HG03064 (cell line): ENCODE measurements around the gene CACNA1C.
"Not testable (repeated sequence)": the region's sequence is repeated elsewhere in the genome, so short reads cannot be mapped to it uniquely, and the experiment has no call there.

ENCODE experiments used
- ATAC-seq: cut with Tn5 transposase; IDR thresholded peaks from one replicate; pipeline ENCODE4 v1.9.1; 2021; ENCODE audit warnings: low read depth; ENCODE audit not compliant: unreplicated experiment

CACNA1C gene

DNA sequence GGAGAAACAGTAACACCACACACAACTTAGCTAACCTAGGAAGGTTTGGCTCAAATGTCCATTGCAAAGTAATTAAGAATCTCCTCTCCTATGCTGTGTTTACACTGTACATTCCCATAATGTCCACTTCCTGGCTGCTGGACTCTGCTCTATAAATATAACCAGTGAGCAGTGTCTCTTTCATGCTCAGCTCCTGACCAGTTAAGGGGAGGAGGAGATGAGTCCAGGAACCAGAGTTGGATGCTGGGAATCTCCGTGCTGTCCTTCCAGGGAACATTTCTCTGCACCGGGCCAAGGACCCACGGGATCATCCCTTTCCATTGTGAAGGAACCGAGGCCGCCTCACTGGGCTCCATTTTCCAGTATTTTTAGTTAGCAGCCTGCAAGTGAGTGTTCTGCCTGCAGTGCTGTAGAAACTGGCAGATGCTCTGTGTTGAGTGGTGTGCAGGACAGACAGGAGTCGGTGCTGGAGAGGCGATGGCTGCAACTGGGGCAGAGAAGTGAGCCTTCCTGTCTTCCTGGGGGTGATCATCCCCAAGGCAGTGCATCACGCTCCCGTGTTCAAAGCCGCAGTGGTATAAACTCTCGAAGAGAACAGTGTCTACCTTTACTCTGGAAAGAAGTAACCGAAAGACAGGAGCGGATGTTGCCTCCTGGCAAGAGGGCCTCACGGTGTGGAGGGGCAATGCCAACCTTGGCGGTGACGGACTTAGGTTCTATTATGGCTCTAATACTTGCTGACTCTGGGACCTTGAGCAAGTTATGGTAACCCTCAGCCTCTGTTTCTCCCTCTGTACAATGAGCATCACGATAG lies 195.5 kb downstream of the CACNA1C start:
- ATAC-seq, result no peak

DNA sequence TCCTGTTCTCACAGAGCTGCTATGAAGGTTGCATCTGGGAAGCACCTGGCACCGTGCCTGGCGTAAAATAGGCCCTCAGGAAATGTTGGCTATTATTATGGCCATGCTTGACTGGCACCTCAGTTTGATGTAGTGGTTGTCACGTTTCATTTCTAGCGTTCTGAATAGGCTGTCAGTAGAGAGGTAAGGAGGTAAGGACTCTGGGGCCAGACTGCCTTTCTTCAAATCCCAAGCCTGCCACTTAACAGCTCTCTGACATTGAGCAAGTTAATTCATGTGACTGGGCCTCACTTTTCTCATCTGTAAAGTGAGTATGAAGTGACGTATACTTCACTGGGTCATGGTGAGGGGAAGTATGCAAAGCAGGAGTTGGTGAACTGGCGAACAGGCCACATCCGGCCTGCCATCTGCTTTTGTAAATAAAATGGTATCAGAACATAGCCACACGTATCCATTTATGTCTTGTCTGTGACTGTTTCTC lies 196.2 kb downstream of the CACNA1C start:
- ATAC-seq, result no peak

DNA sequence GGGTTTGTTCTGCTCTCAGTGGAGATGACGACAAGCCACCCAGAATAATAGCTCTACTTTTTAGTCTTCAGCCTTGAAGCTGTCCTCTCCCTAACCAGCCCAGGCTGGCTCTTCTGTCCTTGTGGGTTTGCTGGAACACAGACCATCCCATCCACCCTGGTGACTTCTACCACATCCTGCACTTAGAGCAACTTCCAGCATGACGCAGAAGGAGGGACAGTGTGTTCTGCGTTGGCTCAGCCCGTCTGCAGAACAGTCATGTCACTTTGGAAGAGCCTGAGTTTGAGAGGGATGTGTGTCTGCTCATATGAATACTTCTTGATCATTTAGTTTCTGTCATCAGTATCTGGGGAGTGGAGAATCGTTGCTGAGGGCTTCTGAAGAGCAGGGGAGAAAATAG lies 198.0 kb downstream of the CACNA1C start:
- no peak for ATAC-seq

DNA sequence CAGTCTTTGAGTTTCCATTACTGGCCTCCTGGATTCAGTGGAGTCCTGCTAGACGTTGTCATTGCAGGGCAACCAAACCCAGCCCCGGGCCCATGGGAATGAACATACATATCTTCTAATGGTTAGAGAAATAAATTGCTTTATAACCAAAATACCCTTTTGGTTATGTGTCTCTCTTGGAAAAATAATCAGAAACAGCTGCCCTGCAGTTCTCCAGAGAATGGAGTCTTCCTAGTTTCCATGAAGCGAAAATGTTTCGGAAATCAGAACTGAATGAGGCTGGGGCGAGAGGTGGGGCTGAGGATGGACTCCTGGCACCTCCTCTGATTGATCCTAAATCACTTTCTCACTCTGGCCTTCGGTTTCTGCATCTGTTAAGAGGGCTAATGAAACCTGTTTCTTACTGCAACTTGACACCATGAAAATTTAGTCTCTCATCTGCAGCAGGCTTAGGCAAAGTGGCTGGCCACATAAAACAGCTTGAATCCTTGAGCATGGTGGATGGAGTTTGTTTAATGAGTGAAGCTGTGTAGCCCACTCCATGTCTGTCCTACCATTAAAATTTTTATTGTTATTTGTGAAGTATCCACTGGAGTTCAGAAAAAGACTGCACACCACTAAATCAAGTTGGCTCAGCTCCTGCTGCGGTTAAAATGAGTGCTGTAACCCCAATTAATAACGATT lies 198.9 kb downstream of the CACNA1C start:
- no peak for ATAC-seq

GRCh38 chr12:2255311-2255710 lies 202.5 kb downstream of the CACNA1C start:
- ATAC-seq, result no peak

GRCh38 chr12:2255731-2256130 lies 202.9 kb downstream of the CACNA1C start:
- ATAC-seq, result not testable (repeated sequence)

DNA sequence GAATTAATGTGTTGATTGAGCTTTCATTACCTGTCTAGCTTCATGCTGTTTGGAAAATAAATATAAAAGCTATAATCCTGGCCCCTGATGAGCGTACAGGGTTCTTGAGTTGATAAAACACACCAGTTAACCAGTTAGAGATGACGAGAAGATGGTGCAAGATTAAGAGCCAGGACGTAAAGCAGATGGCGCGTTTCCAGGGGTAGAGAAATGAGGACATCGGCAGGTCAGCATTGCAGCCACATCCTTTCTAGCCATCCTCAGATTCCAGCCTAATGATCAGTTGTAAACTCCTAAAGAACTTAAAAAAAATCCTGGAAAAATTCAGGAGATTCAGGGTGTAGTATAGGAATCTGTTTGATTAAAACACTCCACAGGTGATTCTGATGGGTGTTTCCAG lies 203.7 kb downstream of the CACNA1C start:
- ATAC-seq, result no peak

- no peak for ATAC-seq
Measured at GRCh38 chr12:2256915-2257314, 204.1 kb downstream of the CACNA1C start.

GRCh38 chr12:2258025-2258424 lies 205.2 kb downstream of the CACNA1C start:
- ATAC-seq, result no peak

DNA sequence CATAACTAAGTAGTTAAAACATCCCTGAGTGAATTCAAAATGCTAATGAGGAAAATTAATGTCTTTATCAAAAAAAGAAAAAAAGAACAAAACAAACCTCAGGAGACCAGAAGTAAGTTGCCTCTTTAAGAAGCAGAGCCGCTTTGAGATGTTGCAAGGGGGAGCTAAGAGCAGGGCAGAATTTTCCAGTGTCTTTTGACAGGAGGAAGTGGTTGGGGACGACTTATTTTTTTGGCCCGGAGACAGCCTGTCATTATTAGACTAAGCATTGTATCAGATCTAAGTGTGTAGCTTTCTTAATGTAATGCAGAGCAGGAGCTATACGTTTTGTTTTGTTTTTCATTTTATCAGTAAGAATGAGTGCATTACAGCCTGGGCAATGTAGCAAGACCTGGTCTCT lies 206.6 kb downstream of the CACNA1C start:
- ATAC-seq, result no peak

DNA sequence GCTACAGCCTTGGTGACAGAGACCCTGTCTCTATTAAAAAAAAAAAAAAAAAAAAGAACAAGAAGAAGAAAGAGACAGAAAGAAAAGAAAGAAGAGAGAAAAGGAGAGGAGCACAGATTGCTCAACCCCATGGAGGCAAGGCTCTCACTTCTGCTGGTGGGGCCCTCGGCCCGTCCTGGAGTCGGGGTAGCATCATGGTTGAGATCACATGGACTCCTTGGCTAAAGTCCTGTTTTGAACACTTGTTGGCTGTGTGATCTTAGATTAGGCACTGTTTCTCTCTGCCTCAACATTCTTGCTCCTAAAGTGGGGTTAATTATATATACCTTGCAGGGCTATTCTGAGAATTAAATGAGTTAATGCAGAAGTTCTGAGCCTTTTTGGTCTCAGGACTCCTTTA lies 207.7 kb downstream of the CACNA1C start:
- no peak for ATAC-seq

- ATAC-seq, result no peak
Measured at GRCh38 chr12:2261708-2262107, 208.9 kb downstream of the CACNA1C start.

GRCh38 chr12:2262449-2262848 lies 209.7 kb downstream of the CACNA1C start:
- no peak for ATAC-seq

- ATAC-seq, result no peak
Measured at GRCh38 chr12:2263901-2264300, 211.1 kb downstream of the CACNA1C start.

DNA sequence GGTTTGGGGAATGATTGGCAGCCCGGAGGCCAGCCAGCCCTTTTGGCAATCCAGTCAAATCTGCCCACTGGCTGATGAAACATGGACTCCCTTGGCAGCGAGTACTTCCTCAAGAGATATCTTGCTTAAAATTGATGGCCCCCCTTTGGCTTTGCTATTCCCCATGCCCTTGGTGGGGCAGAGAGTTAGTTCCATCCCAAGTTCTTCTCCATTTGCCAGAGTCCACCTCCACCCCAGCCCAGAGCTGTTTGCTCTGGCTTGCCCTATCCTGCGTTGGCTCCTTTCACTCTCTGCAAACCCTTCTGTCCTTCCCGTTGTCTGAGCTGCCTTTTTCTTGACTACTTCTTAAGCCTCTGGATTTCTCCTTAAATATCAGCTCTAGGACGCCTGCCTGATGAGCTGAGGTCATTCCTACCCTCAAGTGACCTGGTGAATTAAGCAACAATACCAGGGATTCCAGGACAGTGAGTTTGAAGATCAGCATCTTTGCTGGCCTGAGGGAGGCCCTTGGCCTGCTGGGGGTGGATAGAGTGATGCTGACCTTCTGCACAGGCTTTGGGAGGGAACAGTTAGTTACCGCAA lies 212.0 kb downstream of the CACNA1C start:
- ATAC-seq, result no peak

- ATAC-seq, result no peak
Measured at GRCh38 chr12:2265461-2266167, 212.8 kb downstream of the CACNA1C start.

GRCh38 chr12:2266666-2267620 lies 214.2 kb downstream of the CACNA1C start:
- ATAC-seq, result no peak

- ATAC-seq, result no peak
Measured at GRCh38 chr12:2267703-2268470, 215.1 kb downstream of the CACNA1C start.
